ENCODE results near the gene ARRB2.

The ARRB2 gene

DNA sequence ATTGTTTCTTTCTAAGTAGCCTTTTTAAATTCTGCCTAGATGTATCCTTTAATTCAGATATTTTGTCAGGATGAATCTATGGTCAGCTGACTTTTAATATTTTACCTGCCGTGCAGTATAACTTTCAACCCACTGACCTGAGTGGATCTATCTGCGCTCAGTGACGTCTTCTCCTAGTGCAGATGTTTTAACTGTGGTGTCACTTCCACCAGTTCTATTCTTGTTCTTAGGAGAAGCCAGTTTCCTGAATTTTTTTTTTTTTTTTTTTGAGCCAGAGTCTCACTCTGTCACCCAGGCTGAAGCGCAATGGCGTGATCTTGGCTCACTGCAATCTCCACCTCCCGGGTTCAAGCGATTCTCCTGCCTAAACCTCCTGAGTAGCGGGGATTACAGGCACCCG lies 56.3 kb downstream of the ARRB2 start:
- no peak for DNase-seq

- DNase-seq, result no peak
Measured at GRCh38 chr17:4768298-4768697, 57.9 kb downstream of the ARRB2 start.

- DNase-seq, result no peak
Measured at GRCh38 chr17:4769628-4770027, 59.2 kb downstream of the ARRB2 start.
